ENCODE results near the gene FOXQ1.
"Not testable (repeated sequence)": the region's sequence is repeated elsewhere in the genome, so short reads cannot be mapped to it uniquely, and the experiment has no call there.

Gene FOXQ1

GRCh38 chr6:1335367-1336037, 23.6 kb downstream of the FOXQ1 start:
- Mint-ChIP-seq H3K9me3 (peaks cover 0 to under 1% of the 10 kb centered on the region in 2 donors), H3K4me3 (no peak overlapping the region), H3K27ac (no peak overlapping the region), H3K4me1 (ENCODE audit: low read depth in 2 of 2) (no peaks in the 10 kb centered on the region), H3K27me3 (peaks cover 47 to 81% of the 10 kb centered on the region in 2 donors), H3K36me3 (ENCODE audit: insufficient read depth) (peaks cover 2% of the 10 kb centered on the region)
- no peak for DNase-seq
- ATAC-seq (replicated peaks), result no peak

DNA sequence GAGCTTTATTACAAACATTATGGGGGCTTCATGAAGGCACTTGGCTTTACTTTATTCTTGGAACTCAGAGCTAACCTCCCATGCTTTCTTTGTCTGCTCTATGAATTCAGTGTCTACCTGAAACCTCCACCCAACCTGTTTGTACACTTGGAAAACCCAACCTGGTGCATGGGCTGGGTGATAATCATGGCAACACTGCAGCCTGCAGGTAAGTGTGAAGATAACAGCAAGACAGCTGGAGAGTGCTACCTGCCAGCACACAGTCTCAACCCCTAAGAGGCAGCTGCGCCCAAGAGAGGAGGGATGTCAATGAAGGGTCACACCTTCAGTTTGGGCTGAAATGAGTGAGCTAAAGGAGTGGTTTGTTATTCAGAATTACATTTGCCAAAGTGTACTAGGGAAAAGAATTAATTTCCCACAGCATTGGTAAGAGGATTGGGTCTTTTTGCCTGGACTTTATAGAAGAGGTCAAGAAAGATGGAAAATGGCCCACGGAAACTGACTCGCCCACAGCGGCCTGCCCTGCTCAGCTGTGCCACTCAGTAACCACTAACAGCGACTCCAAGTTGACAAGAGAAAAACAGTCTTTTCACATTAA, 24.4 kb downstream of the FOXQ1 start:
- peaks cover 2% of the 10 kb centered on the region for H3K36me3 Mint-ChIP-seq (ENCODE audit: insufficient read depth)
- DNase-seq (no peak), ATAC-seq (replicated peaks) (no peak)
- H3K4me1 Mint-ChIP-seq (ENCODE audit: low read depth in 2 of 2), result no peaks in the 10 kb centered on the region
- H3K27me3 Mint-ChIP-seq, result peaks cover 51 to 81% of the 10 kb centered on the region in 2 donors
- no peak overlapping the region for H3K4me3 Mint-ChIP-seq
- no peaks in the 10 kb centered on the region for H3K9me3 Mint-ChIP-seq
- H3K27ac Mint-ChIP-seq, result no peak overlapping the region

DNA sequence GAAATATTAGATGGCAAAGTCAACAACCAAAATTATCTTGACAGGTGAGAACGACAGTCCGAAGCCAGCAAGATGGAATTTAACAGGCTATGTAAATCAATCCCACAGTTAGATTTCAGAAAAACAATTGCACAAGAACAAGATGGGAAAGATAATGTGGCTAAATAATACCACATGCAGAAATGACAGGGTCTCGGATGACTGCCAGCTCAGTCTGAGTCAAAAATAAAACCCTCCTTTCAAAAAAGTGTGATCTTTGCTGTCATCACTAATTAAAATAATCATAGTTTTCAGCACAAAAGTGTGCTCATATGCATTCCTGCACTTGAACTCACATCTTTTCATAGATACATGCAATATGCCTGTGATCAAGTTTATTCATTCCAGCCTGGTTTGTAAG, 25.9 kb downstream of the FOXQ1 start:
- ATAC-seq (replicated peaks) (no peak), DNase-seq (no peak)
- Mint-ChIP-seq H3K27me3 (peaks cover 55 to 74% of the 10 kb centered on the region in 2 donors), H3K27ac (no peak overlapping the region), H3K36me3 (ENCODE audit: insufficient read depth) (peaks cover 2% of the 10 kb centered on the region), H3K9me3 (no peaks in the 10 kb centered on the region), H3K4me1 (ENCODE audit: low read depth in 2 of 2) (no peaks in the 10 kb centered on the region), H3K4me3 (no peak overlapping the region)

DNA sequence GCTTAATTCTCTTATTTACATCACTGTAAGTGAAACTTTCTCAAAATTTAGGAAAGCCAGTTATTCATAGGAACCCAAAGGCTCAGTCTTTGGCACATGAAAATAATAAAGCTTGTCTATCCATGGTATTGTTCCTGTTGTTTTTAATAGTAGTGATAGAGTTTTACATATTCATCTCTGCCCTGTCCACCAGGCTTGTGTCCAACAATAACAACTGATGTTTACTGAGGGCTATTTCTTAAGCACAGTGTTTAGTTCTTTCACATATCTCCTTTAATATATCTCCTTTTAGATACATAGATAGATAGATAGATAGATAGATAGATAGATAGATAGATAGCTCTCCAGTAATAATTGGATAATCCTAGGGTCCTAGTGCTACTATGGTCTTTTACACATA, 34.2 kb downstream of the FOXQ1 start:
- no peaks in the 10 kb centered on the region for H3K36me3 Mint-ChIP-seq (ENCODE audit: insufficient read depth)
- no peaks in the 10 kb centered on the region for H3K4me1 Mint-ChIP-seq (ENCODE audit: low read depth in 2 of 2)
- no peak overlapping the region for H3K27ac Mint-ChIP-seq
- no peak for DNase-seq
- H3K4me3 Mint-ChIP-seq, result no peak overlapping the region
- peaks cover 2 to 9% of the 10 kb centered on the region in 2 donors for H3K9me3 Mint-ChIP-seq
- ATAC-seq (replicated peaks), result no peak
- peaks cover 57% of the 10 kb centered on the region in 2 donors for H3K27me3 Mint-ChIP-seq

GRCh38 chr6:1346558-1347091, 34.7 kb downstream of the FOXQ1 start:
- Mint-ChIP-seq H3K27ac (no peak overlapping the region), H3K9me3 (peaks cover 7 to 11% of the 10 kb centered on the region in 2 donors), H3K36me3 (ENCODE audit: insufficient read depth) (no peaks in the 10 kb centered on the region), H3K4me3 (no peak overlapping the region), H3K4me1 (ENCODE audit: low read depth in 2 of 2) (no peaks in the 10 kb centered on the region), H3K27me3 (peaks cover 55 to 57% of the 10 kb centered on the region in 2 donors)
- DNase-seq (no peak), ATAC-seq (replicated peaks) (no peak)

DNA sequence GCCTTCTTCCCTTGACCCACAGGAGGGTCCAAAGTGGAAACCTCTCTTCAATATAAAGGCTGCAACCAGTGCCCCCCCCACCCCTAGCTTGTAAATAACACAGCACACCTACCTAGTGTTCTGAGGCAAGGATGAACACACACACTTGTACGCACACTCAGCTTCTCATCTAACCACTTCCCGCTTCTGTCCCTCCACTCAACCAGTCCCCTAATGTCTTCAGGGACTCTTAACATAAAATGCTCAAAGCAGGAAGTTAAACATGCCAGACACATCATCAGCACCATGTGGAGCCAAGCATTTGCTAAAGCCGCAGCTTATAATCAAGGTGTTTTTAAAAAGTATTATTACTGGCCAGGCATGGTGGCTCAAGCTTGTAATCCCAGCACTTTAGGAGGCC, 35.3 kb downstream of the FOXQ1 start:
- Mint-ChIP-seq H3K4me3 (no peak overlapping the region), H3K4me1 (ENCODE audit: low read depth in 2 of 2) (no peaks in the 10 kb centered on the region), H3K27me3 (peaks cover 57% of the 10 kb centered on the region in 2 donors), H3K36me3 (ENCODE audit: insufficient read depth) (no peaks in the 10 kb centered on the region), H3K27ac (no peak overlapping the region), H3K9me3 (peaks cover 11% of the 10 kb centered on the region in 2 donors)
- DNase-seq (no peak), ATAC-seq (replicated peaks) (no peak)

- no peaks in the 10 kb centered on the region for H3K36me3 Mint-ChIP-seq (ENCODE audit: insufficient read depth)
- H3K27me3 Mint-ChIP-seq, result peaks cover 60 to 72% of the 10 kb centered on the region in 2 donors
- H3K27ac Mint-ChIP-seq, result no peak overlapping the region
- H3K4me1 Mint-ChIP-seq (ENCODE audit: low read depth in 2 of 2), result no peaks in the 10 kb centered on the region
- DNase-seq (no peak), ATAC-seq (replicated peaks) (no peak)
- H3K4me3 Mint-ChIP-seq, result no peak overlapping the region
- H3K9me3 Mint-ChIP-seq, result peaks cover 11% of the 10 kb centered on the region in 2 donors
Observed at GRCh38 chr6:1348675-1349074, 36.8 kb downstream of the FOXQ1 start.

- Mint-ChIP-seq H3K9me3 (peaks cover 5 to 11% of the 10 kb centered on the region in 2 donors), H3K36me3 (ENCODE audit: insufficient read depth) (no peaks in the 10 kb centered on the region), H3K27me3 (peaks cover 59 to 80% of the 10 kb centered on the region in 2 donors), H3K4me3 (no peak overlapping the region), H3K27ac (no peak overlapping the region), H3K4me1 (ENCODE audit: low read depth in 2 of 2) (no peaks in the 10 kb centered on the region)
- DNase-seq, result no peak
- ATAC-seq (replicated peaks), result no peak
Observed at GRCh38 chr6:1349655-1350054, 37.8 kb downstream of the FOXQ1 start.

GRCh38 chr6:1351381-1352008, 39.6 kb downstream of the FOXQ1 start:
- Mint-ChIP-seq H3K4me1 (ENCODE audit: low read depth in 2 of 2) (no peaks in the 10 kb centered on the region), H3K4me3 (no peak overlapping the region), H3K36me3 (ENCODE audit: insufficient read depth) (no peaks in the 10 kb centered on the region), H3K9me3 (peaks cover 2 to 11% of the 10 kb centered on the region in 2 donors), H3K27ac (no peak overlapping the region), H3K27me3 (peaks cover 60 to 80% of the 10 kb centered on the region in 2 donors)
- ATAC-seq (replicated peaks) (no peak), DNase-seq (no peak)

- H3K27me3 Mint-ChIP-seq, result peaks cover 45 to 60% of the 10 kb centered on the region in 2 donors
Observed at GRCh38 chr6:1355068-1355467, 43.2 kb downstream of the FOXQ1 start.

GRCh38 chr6:1361717-1362116, 49.8 kb downstream of the FOXQ1 start:
- peaks cover 39 to 52% of the 10 kb centered on the region in 2 donors for H3K27me3 Mint-ChIP-seq
- not testable (repeated sequence) for H3K36me3 Mint-ChIP-seq (ENCODE audit: insufficient read depth); ATAC-seq (replicated peaks); DNase-seq; H3K4me3 Mint-ChIP-seq; H3K9me3 Mint-ChIP-seq; H3K4me1 Mint-ChIP-seq (ENCODE audit: low read depth in 2 of 2); H3K27ac Mint-ChIP-seq

More at GRCh38 chr6:1355068-1355467, 43.2 kb downstream of the FOXQ1 start:
- not testable (repeated sequence) for H3K36me3 Mint-ChIP-seq (ENCODE audit: insufficient read depth); DNase-seq; ATAC-seq (replicated peaks); H3K27ac Mint-ChIP-seq; H3K4me1 Mint-ChIP-seq (ENCODE audit: low read depth in 2 of 2); H3K4me3 Mint-ChIP-seq
- peaks cover 2 to 11% of the 10 kb centered on the region in 2 donors for H3K9me3 Mint-ChIP-seq

GRCh38 chr6:1362643-1363042, 50.7 kb downstream of the FOXQ1 start:
- ATAC-seq (replicated peaks), result no peak
- no peaks in the 10 kb centered on the region for H3K4me1 Mint-ChIP-seq (ENCODE audit: low read depth in 2 of 2)
- no peak for DNase-seq
- H3K27me3 Mint-ChIP-seq, result peaks cover 44 to 58% of the 10 kb centered on the region in 2 donors
- no peaks in the 10 kb centered on the region for H3K9me3 Mint-ChIP-seq
- no peaks in the 10 kb centered on the region for H3K36me3 Mint-ChIP-seq (ENCODE audit: insufficient read depth)
- no peak overlapping the region for H3K4me3 Mint-ChIP-seq
- no peak overlapping the region for H3K27ac Mint-ChIP-seq

DNA sequence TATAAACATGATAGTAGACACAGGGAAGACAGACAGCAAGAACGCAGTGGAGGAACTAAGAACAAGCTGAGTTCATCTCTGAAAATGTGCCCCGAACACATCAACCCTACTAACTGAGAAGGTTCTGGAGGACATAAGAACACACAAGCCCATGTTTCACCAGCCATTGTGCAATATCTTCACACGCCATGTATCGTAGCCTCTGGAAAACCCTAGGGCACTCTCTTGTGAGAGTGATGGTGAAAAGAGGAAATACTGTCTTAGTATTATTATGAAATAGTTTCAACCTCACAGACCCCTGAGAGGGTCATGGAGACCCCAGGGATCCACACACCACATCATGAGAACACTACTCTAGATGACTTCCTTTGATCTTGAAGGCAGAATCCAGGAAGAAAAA, 51.4 kb downstream of the FOXQ1 start:
- H3K9me3 Mint-ChIP-seq, result no peaks in the 10 kb centered on the region
- H3K4me1 Mint-ChIP-seq (ENCODE audit: low read depth in 2 of 2), result no peaks in the 10 kb centered on the region
- DNase-seq, result no peak
- H3K27ac Mint-ChIP-seq, result no peak overlapping the region
- no peaks in the 10 kb centered on the region for H3K36me3 Mint-ChIP-seq (ENCODE audit: insufficient read depth)
- no peak overlapping the region for H3K4me3 Mint-ChIP-seq
- H3K27me3 Mint-ChIP-seq, result peaks cover 49 to 65% of the 10 kb centered on the region in 2 donors
- ATAC-seq (replicated peaks), result no peak
